IMR-90 (cell line): ENCODE results near the gene TMEM176B. TPM values are rescaled to one million over a fixed set of nuclear protein-coding genes. Genes with fewer than 3 reads are reported as not detected.

Source experiments
- ATAC-seq: fragments of 200-7000 bp; cut with Tn5 transposase; 2 replicates; pipeline ENCODE4 v1.9.1; 2020; ENCODE audit warnings: low read depth, mild to moderate bottlenecking, moderate library complexity
- BruUV-seq: library from RNA; stranded (reverse); fragments of 400-500 nt; replicated peaks from 2 replicates; lab custom pipeline; 2021; lab: Mats Ljungman, UMichigan
- CTCF ChIA-PET: fragments of 300-600 bp; formaldehyde crosslinking; extraction: SDS; loops from one replicate; lab custom pipeline; 2021; ENCODE audit warnings: antibody characterized with exemption; lab: Yijun Ruan, JAX
- POLR2A ChIA-PET: fragments of 300-600 bp; sonication (Branson Sonifier 250); formaldehyde crosslinking; loops from one replicate; lab custom pipeline; 2022; ENCODE audit warnings: antibody characterized with exemption; ENCODE audit not compliant: unreplicated experiment; lab: Charles Lee
- DNase-seq: peaks from one replicate; pipeline ENCODE4 v3.0.0; 2013
- H2AFZ ChIP-seq: replicated peaks from 2 replicates; pipeline ENCODE3; 2013; ENCODE audit warnings: low read length, mild to moderate bottlenecking; ENCODE audit not compliant: poor library complexity
- H2AK5ac ChIP-seq: 2 replicates; pipeline ENCODE4 v1.6.1; 2013; ENCODE audit warnings: low read depth, low read length, inconsistent platforms
- H2AK9ac ChIP-seq: replicated peaks from 2 replicates; pipeline ENCODE3; 2013; ENCODE audit warnings: mild to moderate bottlenecking, low read depth, low read length, moderate library complexity; ENCODE audit not compliant: poor library complexity
- H2BK120ac ChIP-seq: 2 replicates; pipeline ENCODE4 v1.6.1; 2013; ENCODE audit warnings: low read depth, low read length, inconsistent platforms
- H2BK15ac ChIP-seq: 3 replicates; pipeline ENCODE4 v1.6.1; 2013; ENCODE audit warnings: low read depth, low read length, inconsistent platforms
- H2BK20ac ChIP-seq: 2 replicates; pipeline ENCODE4 v1.6.1; 2013; ENCODE audit warnings: low read depth, mild to moderate bottlenecking, inconsistent platforms, low read length, moderate library complexity
- H2BK5ac ChIP-seq: 2 replicates; pipeline ENCODE4 v1.6.1; 2013; ENCODE audit warnings: mild to moderate bottlenecking, low read depth, low read length, inconsistent platforms; ENCODE audit not compliant: poor library complexity, severe bottlenecking
- H3K14ac ChIP-seq: replicated peaks from 2 replicates; pipeline ENCODE4 v1.6.1; 2013; ENCODE audit warnings: low read depth, low read length, inconsistent platforms
- H3K18ac ChIP-seq: 2 replicates; pipeline ENCODE4 v1.6.1; 2013; ENCODE audit warnings: low read depth, low read length, control low read depth
- H3K23ac ChIP-seq: 2 replicates; pipeline ENCODE4 v1.6.1; 2013; ENCODE audit warnings: low read depth, low read length, inconsistent platforms
- H3K27ac ChIP-seq: 2 replicates; pipeline ENCODE4 v1.5.1; 2013; ENCODE audit warnings: mild to moderate bottlenecking, control low read depth, low read length; ENCODE audit not compliant: insufficient read depth
- H3K27me3 ChIP-seq: 2 replicates; pipeline ENCODE4 v1.6.1; 2013; ENCODE audit warnings: low read length; ENCODE audit not compliant: control insufficient read depth, insufficient read depth
- H3K36me3 ChIP-seq: 2 replicates; pipeline ENCODE4 v1.6.1; 2013; ENCODE audit warnings: low read length, mixed read lengths; ENCODE audit not compliant: control insufficient read depth, insufficient read depth
- H3K4ac ChIP-seq: 2 replicates; pipeline ENCODE4 v1.6.1; 2013; ENCODE audit warnings: low read depth, low read length, inconsistent platforms
- H3K4me1 ChIP-seq: 2 replicates; pipeline ENCODE4 v1.6.1; 2013; ENCODE audit warnings: low read length, mixed read lengths; ENCODE audit not compliant: control insufficient read depth, insufficient read depth
- H3K4me2 ChIP-seq: 2 replicates; pipeline ENCODE4 v1.6.1; 2013; ENCODE audit warnings: low read depth, mild to moderate bottlenecking, control low read depth, low read length, moderate library complexity
- H3K4me3 ChIP-seq: 2 replicates; pipeline ENCODE4 v1.5.1; 2013; ENCODE audit warnings: low read depth, mild to moderate bottlenecking, control low read depth, low read length, moderate library complexity; ENCODE audit not compliant: insufficient read depth
- H3K56ac ChIP-seq: 2 replicates; pipeline ENCODE4 v1.6.1; 2013; ENCODE audit warnings: low read length, inconsistent platforms; ENCODE audit not compliant: insufficient read depth; ENCODE audit errors: extremely low read depth
- H3K79me1 ChIP-seq, 2 experiments: 2 replicates each; pipeline ENCODE4 v1.6.1; 2013; ENCODE audit warnings: low read length in 2 of 2, inconsistent platforms in 1 of 2, low read depth in 1 of 2
- H3K9ac ChIP-seq: 2 replicates; pipeline ENCODE4 v1.6.1; 2013; ENCODE audit warnings: low read depth, low read length, control low read depth
- H3K9me1 ChIP-seq: 2 replicates; pipeline ENCODE4 v1.6.1; 2013; ENCODE audit warnings: low read length, inconsistent platforms; ENCODE audit not compliant: insufficient read depth
- H3K9me3 ChIP-seq: 2 replicates; pipeline ENCODE4 v1.6.1; 2013; ENCODE audit warnings: low read length; ENCODE audit not compliant: control insufficient read depth, insufficient read depth
- H4K20me1 ChIP-seq: 2 replicates; pipeline ENCODE4 v1.6.1; 2013; ENCODE audit warnings: low read length, inconsistent platforms; ENCODE audit not compliant: insufficient read depth
- H4K5ac ChIP-seq: 2 replicates; pipeline ENCODE4 v1.6.1; 2013; ENCODE audit warnings: mild to moderate bottlenecking, low read depth, low read length, control low read depth
- H4K8ac ChIP-seq, 2 experiments: 2 replicates each; pipeline ENCODE4 v1.6.1; 2013; ENCODE audit warnings: low read depth in 2 of 2, low read length in 2 of 2, control low read depth in 1 of 2, inconsistent platforms in 1 of 2
- H4K91ac ChIP-seq: 2 replicates; pipeline ENCODE4 v1.6.1; 2013; ENCODE audit warnings: low read depth, low read length, inconsistent platforms; ENCODE audit not compliant: insufficient read depth
- BHLHE40 ChIP-seq: fragments of 150-350 bp; IDR thresholded peaks from 2 replicates; pipeline ENCODE4 v1.6.1; 2016; ENCODE audit warnings: mild to moderate bottlenecking, low read depth, low read length
- CEBPB ChIP-seq: IDR thresholded peaks from 2 replicates; pipeline ENCODE4 v1.6.1; 2012; ENCODE audit warnings: low read depth, low read length, improper control_type of control experiment
- FOS ChIP-seq: fragments of 150-350 bp; IDR thresholded peaks from 2 replicates; pipeline ENCODE4 v1.6.1; 2016; ENCODE audit warnings: low read depth, low read length
- MAFK ChIP-seq: IDR thresholded peaks from 2 replicates; pipeline ENCODE4 v1.6.1; 2012; ENCODE audit warnings: low read depth, low read length, improper control_type of control experiment
- MAZ ChIP-seq: IDR thresholded peaks from 2 replicates; pipeline ENCODE4 v1.6.1; 2012; ENCODE audit warnings: low read depth, mild to moderate bottlenecking, low read length, improper control_type of control experiment, moderate library complexity, borderline replicate concordance
- NFE2L2 ChIP-seq: fragments of 150-350 bp; IDR thresholded peaks from 2 replicates; pipeline ENCODE4 v1.6.1; 2016; ENCODE audit warnings: low read depth, mild to moderate bottlenecking, low read length
- POLR2A ChIP-seq: IDR thresholded peaks from 2 replicates; pipeline ENCODE4 v1.6.1; 2012; ENCODE audit warnings: mild to moderate bottlenecking, low read depth, low read length
- RFX5 ChIP-seq: IDR thresholded peaks from 2 replicates; pipeline ENCODE4 v1.8.0; 2012; ENCODE audit warnings: low read depth, mild to moderate bottlenecking, low read length, moderate library complexity
- SMC3 ChIP-seq: fragments of 150-350 bp; IDR thresholded peaks from 2 replicates; pipeline ENCODE4 v1.6.1; 2016; ENCODE audit warnings: low read depth, mild to moderate bottlenecking, antibody characterized with exemption, low read length, moderate library complexity
- WGBS, 2 experiments: methylation state at CpG; one replicate each; pipeline versions ENCODE4 v1.1.5 to v1.1.7; 2013; ENCODE audit warnings: missing lambda C conversion rate in 2 of 2; ENCODE audit not compliant: insufficient read length in 1 of 2; ENCODE audit errors: extremely low coverage in 2 of 2; 5-methylcytosine and 5-hydroxymethylcytosine counted together
- dilution Hi-C: fragments of 300-500 bp; cut with HindIII; formaldehyde crosslinking; loops from one replicate; pipeline ENCODE4 v1.14.3; 2018; ENCODE audit warnings: low sequenced_read_pairs; ENCODE audit not compliant: unreplicated experiment
- in situ Hi-C: fragments of 300-500 bp; cut with MboI; formaldehyde crosslinking; loops from 3 replicates; pipeline ENCODE4 v1.14.3; 2019; ENCODE audit warnings: low sequenced_read_pairs, inconsistent platforms, mixed read lengths
- intact Hi-C: fragments of 100-400 bp; cut with micrococcal nuclease; formaldehyde crosslinking; loops from 2 replicates; pipeline ENCODE4 v1.10.0; 2022
- polyA plus RNA-seq, 3 experiments: library from polyadenylated mRNA; depleted of rRNA; stranded (reverse); fragments of >200 nt; gene quantifications; 2 replicates each; pipeline ENCODE4 v1.2.3, GENCODE V29; 2012; ENCODE audit warnings: low replicate concordance in 1 of 3
- total RNA-seq: library from RNA; depleted of rRNA; stranded (reverse); fragments of >200 nt; gene quantifications from 2 replicates; pipeline ENCODE4 v1.2.3, GENCODE V29; 2012
- TF ChIP-seq, protein P1 (sequence below): fragments of 150-350 bp; IDR thresholded peaks from 2 replicates; pipeline ENCODE4 v1.6.1; 2017; ENCODE audit warnings: mild to moderate bottlenecking, antibody characterized with exemption, low read length, low read depth
- TF ChIP-seq, protein P2 (sequence below): fragments of 150-350 bp; IDR thresholded peaks from 2 replicates; pipeline ENCODE4 v1.6.1; 2016; ENCODE audit warnings: low read depth, mild to moderate bottlenecking, low read length, moderate library complexity, borderline replicate concordance

TMEM176B gene
- total and polyA plus RNA-seq, 2 of the 4 experiments (the other 2 are of a cell fraction): not detected

DNA sequence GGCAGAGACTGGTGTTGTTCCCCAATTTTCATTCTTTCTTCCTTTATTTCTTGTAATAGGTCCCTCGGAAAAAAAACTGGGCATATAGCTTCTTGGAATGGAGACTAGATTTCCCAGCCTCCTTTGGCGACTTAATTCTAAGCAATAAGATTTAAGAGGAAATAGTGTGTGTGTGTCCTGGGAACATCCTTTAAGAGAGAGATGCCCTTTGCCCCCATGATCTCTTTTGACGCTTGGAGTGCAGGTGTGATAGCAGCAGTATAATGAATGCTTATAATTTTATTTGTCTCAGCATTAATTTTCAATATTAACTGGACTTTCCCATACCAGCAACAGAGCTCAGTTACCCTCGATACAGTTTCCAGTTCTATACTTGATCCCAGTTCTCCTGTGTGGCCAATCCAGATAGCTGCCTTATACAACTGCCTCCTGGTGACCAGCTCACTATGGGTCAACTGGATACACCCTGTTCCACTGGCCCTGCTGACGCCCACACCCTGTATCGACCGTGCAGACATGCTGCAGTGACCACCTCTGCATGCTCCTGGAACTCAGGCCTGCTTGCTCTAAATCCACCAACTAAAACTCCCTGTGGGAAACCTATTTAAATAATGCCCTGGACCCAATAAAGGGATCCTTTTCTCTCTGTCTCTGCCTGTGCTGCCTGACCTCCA, 14.3 kb upstream of the TMEM176B start:
- no peak for ATAC-seq
- dilution Hi-C loops: no loop called here
- TF ChIP-seq RFX5 (no peak), FOS (no peak), MAFK (no peak), CEBPB (no peak), BHLHE40 (no peak), NFE2L2 (no peak), MAZ (no peak), POLR2A (no peak), SMC3 (no peak)
- TF ChIP-seq, protein P1, sequence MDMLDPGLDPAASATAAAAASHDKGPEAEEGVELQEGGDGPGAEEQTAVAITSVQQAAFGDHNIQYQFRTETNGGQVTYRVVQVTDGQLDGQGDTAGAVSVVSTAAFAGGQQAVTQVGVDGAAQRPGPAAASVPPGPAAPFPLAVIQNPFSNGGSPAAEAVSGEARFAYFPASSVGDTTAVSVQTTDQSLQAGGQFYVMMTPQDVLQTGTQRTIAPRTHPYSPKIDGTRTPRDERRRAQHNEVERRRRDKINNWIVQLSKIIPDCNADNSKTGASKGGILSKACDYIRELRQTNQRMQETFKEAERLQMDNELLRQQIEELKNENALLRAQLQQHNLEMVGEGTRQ: no peak
- TF ChIP-seq, protein P2, sequence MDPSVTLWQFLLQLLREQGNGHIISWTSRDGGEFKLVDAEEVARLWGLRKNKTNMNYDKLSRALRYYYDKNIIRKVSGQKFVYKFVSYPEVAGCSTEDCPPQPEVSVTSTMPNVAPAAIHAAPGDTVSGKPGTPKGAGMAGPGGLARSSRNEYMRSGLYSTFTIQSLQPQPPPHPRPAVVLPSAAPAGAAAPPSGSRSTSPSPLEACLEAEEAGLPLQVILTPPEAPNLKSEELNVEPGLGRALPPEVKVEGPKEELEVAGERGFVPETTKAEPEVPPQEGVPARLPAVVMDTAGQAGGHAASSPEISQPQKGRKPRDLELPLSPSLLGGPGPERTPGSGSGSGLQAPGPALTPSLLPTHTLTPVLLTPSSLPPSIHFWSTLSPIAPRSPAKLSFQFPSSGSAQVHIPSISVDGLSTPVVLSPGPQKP: no peak

More for the DNA sequence above, 14.3 kb upstream of the TMEM176B start:
- Histone ChIP-seq H2BK5ac (no peak overlapping the region), H2BK15ac (no peak overlapping the region), H3K9me3 (peaks cover 4% of the 10 kb centered on the region; the same call in 1 of the 2 replicates), H3K36me3 (no peaks in the 10 kb centered on the region), H3K23ac (no peak overlapping the region), H4K20me1 (no peaks in the 10 kb centered on the region), H3K4me3 (no peak overlapping the region), H3K27me3 (no peaks in the 10 kb centered on the region), H4K8ac (no peak overlapping the region), H2AK5ac (no peak overlapping the region), H3K9ac (no peak overlapping the region), H4K5ac (no peak overlapping the region), H2AFZ (no peak overlapping the region), H3K27ac (no peak overlapping the region), H2BK120ac (no peak overlapping the region), H2AK9ac (no peak overlapping the region), H3K79me1 (no peaks in the 10 kb centered on the region), H2BK20ac (no peak overlapping the region; the same call in 1 of the 2 replicates), H3K18ac (no peak overlapping the region), H3K4me1 (no peaks in the 10 kb centered on the region), H3K4ac (no peak overlapping the region), H4K91ac (no peak overlapping the region), H3K9me1 (no peaks in the 10 kb centered on the region), H3K56ac (no peak overlapping the region), H3K14ac (no peak overlapping the region), H3K4me2 (no peak overlapping the region)
- POLR2A ChIA-PET: no interaction called here
- CTCF ChIA-PET: no interaction called here
- intact Hi-C loops: no loop called here
- 46% methylated on average over 3 of the region's 7 CpGs; no CpG with 5 or more reads in 1 of the 2 experiments for WGBS, 2 experiments
- DNase-seq: no peak
- in situ Hi-C loops: no loop called here
- no TSS peak for BruUV-seq
